ENCODE data around the gene TEKT5.

Gene TEKT5

GRCh38 chr16:10613785-10614485, 80.8 kb downstream of the TEKT5 start:
- Histone ChIP-seq H3K9me3 (ENCODE audit: control insufficient read depth in 5 of 5, low read length in 5 of 5) (no peaks in the 10 kb centered on the region), H3K4me3 (ENCODE audit: low read depth in 1 of 5, low read length in 5 of 5) (no peak overlapping the region), H3K9ac (ENCODE audit: low read length in 5 of 5) (no peak overlapping the region), H3K4me1 (ENCODE audit: control insufficient read depth in 5 of 5, insufficient read depth in 5 of 5, low read length in 5 of 5) (peaks cover 0 to 32% (median 26%) of the 10 kb centered on the region in 5 donors), H3K27me3 (ENCODE audit: control insufficient read depth in 5 of 5, insufficient read depth in 4 of 5, low read length in 5 of 5) (peaks cover 0 to 2% (median 0%) of the 10 kb centered on the region in 5 donors), H3K36me3 (ENCODE audit: control insufficient read depth in 5 of 5, insufficient read depth in 5 of 5, low read length in 5 of 5) (no peaks in the 10 kb centered on the region), H3K27ac (ENCODE audit: low read depth, low read length) (no peak overlapping the region)

- Histone ChIP-seq H3K27ac (ENCODE audit: low read depth, low read length) (no peak overlapping the region), H3K9ac (ENCODE audit: low read length in 5 of 5) (no peak overlapping the region), H3K36me3 (ENCODE audit: control insufficient read depth in 5 of 5, insufficient read depth in 5 of 5, low read length in 5 of 5) (no peaks in the 10 kb centered on the region)
Observed at GRCh38 chr16:10612649-10613179, 82.0 kb downstream of the TEKT5 start.

DNA sequence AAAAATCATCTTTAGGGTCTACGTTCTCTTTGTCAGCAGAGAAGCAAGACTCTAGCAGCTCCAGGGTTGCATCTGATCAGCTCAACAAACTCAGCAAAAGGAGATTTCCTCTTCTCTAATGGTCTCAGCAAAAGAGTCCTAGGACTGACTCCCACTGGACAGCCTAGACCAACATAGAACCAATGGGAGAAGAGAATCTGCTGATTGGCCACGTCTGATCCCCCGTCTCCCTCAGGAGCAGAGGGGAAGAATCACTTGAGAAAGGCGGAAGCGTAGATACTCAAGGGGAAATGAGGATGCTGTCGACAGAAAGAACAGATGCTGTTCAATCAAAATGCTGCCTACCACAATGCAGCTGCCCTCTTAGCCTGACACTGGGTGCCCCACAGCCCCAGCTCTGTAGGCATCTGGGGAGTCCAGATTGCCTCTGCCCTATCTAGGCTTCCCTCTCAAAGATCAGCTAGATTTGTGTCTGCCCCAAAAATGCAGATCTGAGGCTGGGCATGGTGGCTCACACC, 82.8 kb downstream of the TEKT5 start:
- H3K36me3 ChIP-seq (ENCODE audit: control insufficient read depth in 5 of 5, insufficient read depth in 5 of 5, low read length in 5 of 5) = no peaks in the 10 kb centered on the region
- H3K4me3 ChIP-seq (ENCODE audit: low read depth in 1 of 5, low read length in 5 of 5) = no peak overlapping the region
- no peak overlapping the region for H3K27ac ChIP-seq (ENCODE audit: low read depth, low read length)
- H3K27me3 ChIP-seq (ENCODE audit: control insufficient read depth in 5 of 5, insufficient read depth in 4 of 5, low read length in 5 of 5) = no peaks in the 10 kb centered on the region
- no peak overlapping the region for H3K9ac ChIP-seq (ENCODE audit: low read length in 5 of 5)
- peaks cover 0 to 19% (median 13%) of the 10 kb centered on the region in 5 donors for H3K4me1 ChIP-seq (ENCODE audit: control insufficient read depth in 5 of 5, insufficient read depth in 5 of 5, low read length in 5 of 5)
- H3K9me3 ChIP-seq (ENCODE audit: control insufficient read depth in 5 of 5, low read length in 5 of 5) = no peaks in the 10 kb centered on the region

More at GRCh38 chr16:10612649-10613179, 82.0 kb downstream of the TEKT5 start:
- H3K4me3 ChIP-seq (ENCODE audit: low read depth in 1 of 5, low read length in 5 of 5) = no peak overlapping the region
- H3K9me3 ChIP-seq (ENCODE audit: control insufficient read depth in 5 of 5, low read length in 5 of 5) = no peaks in the 10 kb centered on the region
- peaks cover 0 to 27% (median 21%) of the 10 kb centered on the region in 5 donors for H3K4me1 ChIP-seq (ENCODE audit: control insufficient read depth in 5 of 5, insufficient read depth in 5 of 5, low read length in 5 of 5)
- no peaks in the 10 kb centered on the region for H3K27me3 ChIP-seq (ENCODE audit: control insufficient read depth in 5 of 5, insufficient read depth in 4 of 5, low read length in 5 of 5)

DNA sequence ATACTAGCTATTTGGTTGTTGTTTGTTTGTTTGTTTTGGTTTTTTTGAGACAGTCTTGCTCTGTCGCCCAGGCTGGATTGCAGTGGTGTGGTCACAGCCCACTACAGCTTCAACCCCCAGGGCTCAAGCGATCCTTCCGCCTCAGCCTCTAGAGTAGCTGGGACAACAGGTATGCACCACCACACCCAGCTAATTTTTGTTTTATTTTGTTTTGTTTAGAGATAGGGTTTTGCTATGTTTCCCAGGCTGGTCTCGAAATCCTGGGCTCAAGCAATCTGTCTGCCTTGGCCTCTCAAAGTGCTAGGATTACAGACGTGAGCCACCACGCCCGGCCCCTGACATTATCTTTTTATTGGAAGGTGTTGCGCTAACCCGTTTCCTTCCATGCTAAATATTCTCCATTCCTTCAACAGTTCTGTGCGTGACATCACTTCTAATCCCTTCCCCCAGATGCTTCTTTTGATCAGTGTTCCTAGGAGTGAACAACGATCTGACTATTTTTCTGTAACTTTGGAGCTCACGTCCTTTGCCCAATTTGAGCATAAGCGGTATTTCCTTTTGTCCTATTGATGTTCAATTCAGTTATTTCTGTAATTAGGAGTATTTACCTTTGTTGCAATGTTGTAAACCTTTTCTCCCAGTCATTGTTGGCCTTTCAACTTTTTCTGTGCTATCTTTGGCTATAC, 84.1 kb downstream of the TEKT5 start:
- Histone ChIP-seq H3K9ac (ENCODE audit: low read length in 5 of 5) (no peak overlapping the region), H3K9me3 (ENCODE audit: control insufficient read depth in 5 of 5, low read length in 5 of 5) (no peaks in the 10 kb centered on the region), H3K27me3 (ENCODE audit: control insufficient read depth in 5 of 5, insufficient read depth in 4 of 5, low read length in 5 of 5) (no peaks in the 10 kb centered on the region), H3K4me1 (ENCODE audit: control insufficient read depth in 5 of 5, insufficient read depth in 5 of 5, low read length in 5 of 5) (peaks cover 0 to 16% (median 6%) of the 10 kb centered on the region in 5 donors), H3K4me3 (ENCODE audit: low read depth in 1 of 5, low read length in 5 of 5) (no peak overlapping the region), H3K36me3 (ENCODE audit: control insufficient read depth in 5 of 5, insufficient read depth in 5 of 5, low read length in 5 of 5) (no peaks in the 10 kb centered on the region), H3K27ac (ENCODE audit: low read depth, low read length) (no peak overlapping the region)

DNA sequence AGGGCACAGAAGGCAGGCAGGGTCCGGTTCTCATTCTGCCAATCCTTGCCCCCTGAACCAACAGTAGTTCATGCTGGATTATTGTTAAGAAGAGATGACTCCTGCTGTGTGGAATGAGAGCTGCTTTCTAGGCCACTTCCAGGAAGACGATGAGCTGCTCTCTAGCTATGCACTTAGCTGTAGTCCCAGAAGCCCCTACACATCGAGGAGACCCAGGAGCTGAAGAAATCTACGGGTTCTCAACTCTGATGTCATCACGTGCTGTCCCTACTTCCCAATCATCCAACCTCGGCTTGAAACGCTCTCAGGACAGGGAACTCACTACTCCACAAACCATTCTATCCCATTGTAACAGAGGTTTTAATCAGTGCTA, 85.3 kb downstream of the TEKT5 start:
- Histone ChIP-seq H3K9ac (ENCODE audit: low read length in 5 of 5) (no peak overlapping the region), H3K4me1 (ENCODE audit: control insufficient read depth in 5 of 5, insufficient read depth in 5 of 5, low read length in 5 of 5) (peaks cover 0 to 16% (median 6%) of the 10 kb centered on the region in 5 donors), H3K36me3 (ENCODE audit: control insufficient read depth in 5 of 5, insufficient read depth in 5 of 5, low read length in 5 of 5) (no peaks in the 10 kb centered on the region), H3K27ac (ENCODE audit: low read depth, low read length) (no peak overlapping the region), H3K9me3 (ENCODE audit: control insufficient read depth in 5 of 5, low read length in 5 of 5) (no peaks in the 10 kb centered on the region), H3K4me3 (ENCODE audit: low read depth in 1 of 5, low read length in 5 of 5) (no peak overlapping the region), H3K27me3 (ENCODE audit: control insufficient read depth in 5 of 5, insufficient read depth in 4 of 5, low read length in 5 of 5) (no peaks in the 10 kb centered on the region)

DNA sequence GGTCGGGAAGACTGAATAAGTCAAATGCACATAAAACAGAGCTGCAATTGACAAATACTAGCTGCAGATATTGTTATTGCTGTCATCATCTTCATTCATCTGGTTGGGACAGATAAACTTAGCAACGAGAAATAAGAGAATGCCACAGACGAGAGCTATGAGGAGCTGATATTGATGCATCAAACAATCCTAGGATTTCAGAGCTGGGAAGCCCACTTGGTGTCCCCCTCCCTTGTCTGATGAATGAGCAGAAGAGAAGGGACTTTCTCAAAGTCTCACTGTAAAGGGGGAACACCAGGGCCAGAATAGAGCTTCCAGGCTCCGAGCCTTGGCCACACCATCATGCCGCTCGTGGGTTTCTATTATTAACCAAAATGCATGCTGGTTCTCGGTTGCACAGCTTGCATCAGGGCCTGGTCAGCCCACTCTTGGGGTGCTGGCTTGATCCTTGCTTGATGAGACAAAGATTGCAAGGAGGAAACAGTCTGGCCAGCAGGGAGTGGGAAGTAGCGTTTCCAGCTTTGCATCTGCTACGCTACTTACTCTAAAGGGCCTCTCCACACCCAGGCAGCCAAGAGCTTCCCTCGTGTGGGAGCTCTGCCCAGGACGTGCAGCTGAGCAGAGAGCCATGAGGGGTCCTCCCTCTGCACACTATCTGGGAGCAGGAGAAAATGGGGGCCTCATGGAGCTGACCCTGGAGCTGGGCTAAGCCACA, 85.9 kb downstream of the TEKT5 start:
- Histone ChIP-seq H3K36me3 (ENCODE audit: control insufficient read depth in 5 of 5, insufficient read depth in 5 of 5, low read length in 5 of 5) (no peaks in the 10 kb centered on the region), H3K9ac (ENCODE audit: low read length in 5 of 5) (no peak overlapping the region), H3K9me3 (ENCODE audit: control insufficient read depth in 5 of 5, low read length in 5 of 5) (no peaks in the 10 kb centered on the region), H3K4me3 (ENCODE audit: low read depth in 1 of 5, low read length in 5 of 5) (no peak overlapping the region), H3K27me3 (ENCODE audit: control insufficient read depth in 5 of 5, insufficient read depth in 4 of 5, low read length in 5 of 5) (no peaks in the 10 kb centered on the region), H3K4me1 (ENCODE audit: control insufficient read depth in 5 of 5, insufficient read depth in 5 of 5, low read length in 5 of 5) (peaks cover 0 to 16% (median 6%) of the 10 kb centered on the region in 5 donors), H3K27ac (ENCODE audit: low read depth, low read length) (no peak overlapping the region)

DNA sequence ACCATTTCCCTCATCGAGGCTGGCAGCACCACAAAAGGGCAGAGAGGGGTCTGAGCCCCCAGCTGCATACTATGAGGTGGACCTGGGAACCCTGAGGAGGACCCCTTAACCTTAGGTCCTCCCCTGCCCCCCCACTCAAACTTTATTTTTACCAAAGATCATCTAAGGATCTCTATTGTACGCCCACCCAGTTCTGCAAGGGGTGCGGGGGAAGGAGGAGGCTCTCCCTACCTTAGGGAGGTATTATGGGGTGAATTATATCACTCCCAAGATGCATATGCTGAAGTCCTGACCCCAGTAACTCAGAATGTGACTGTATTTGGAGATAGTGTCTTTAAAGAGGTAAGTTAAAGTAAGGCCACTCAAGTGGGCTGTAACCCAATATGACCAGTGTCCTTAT, 87.6 kb downstream of the TEKT5 start:
- peaks cover 0 to 10% (median 0%) of the 10 kb centered on the region in 5 donors for H3K4me1 ChIP-seq (ENCODE audit: control insufficient read depth in 5 of 5, insufficient read depth in 5 of 5, low read length in 5 of 5)
- no peak overlapping the region for H3K4me3 ChIP-seq (ENCODE audit: low read depth in 1 of 5, low read length in 5 of 5)
- no peaks in the 10 kb centered on the region for H3K36me3 ChIP-seq (ENCODE audit: control insufficient read depth in 5 of 5, insufficient read depth in 5 of 5, low read length in 5 of 5)
- H3K9me3 ChIP-seq (ENCODE audit: control insufficient read depth in 5 of 5, low read length in 5 of 5) = no peaks in the 10 kb centered on the region
- H3K27ac ChIP-seq (ENCODE audit: low read depth, low read length) = no peak overlapping the region
- H3K9ac ChIP-seq (ENCODE audit: low read length in 5 of 5) = no peak overlapping the region
- no peaks in the 10 kb centered on the region for H3K27me3 ChIP-seq (ENCODE audit: control insufficient read depth in 5 of 5, insufficient read depth in 4 of 5, low read length in 5 of 5)

- Histone ChIP-seq H3K27me3 (ENCODE audit: control insufficient read depth in 5 of 5, insufficient read depth in 4 of 5, low read length in 5 of 5) (no peaks in the 10 kb centered on the region), H3K36me3 (ENCODE audit: control insufficient read depth in 5 of 5, insufficient read depth in 5 of 5, low read length in 5 of 5) (no peaks in the 10 kb centered on the region), H3K9ac (ENCODE audit: low read length in 5 of 5) (no peak overlapping the region), H3K27ac (ENCODE audit: low read depth, low read length) (no peak overlapping the region), H3K4me3 (ENCODE audit: low read depth in 1 of 5, low read length in 5 of 5) (no peak overlapping the region), H3K4me1 (ENCODE audit: control insufficient read depth in 5 of 5, insufficient read depth in 5 of 5, low read length in 5 of 5) (peaks cover 0 to 10% (median 0%) of the 10 kb centered on the region in 5 donors), H3K9me3 (ENCODE audit: control insufficient read depth in 5 of 5, low read length in 5 of 5) (no peaks in the 10 kb centered on the region)
Observed at GRCh38 chr16:10606607-10607006, 88.1 kb downstream of the TEKT5 start.

DNA sequence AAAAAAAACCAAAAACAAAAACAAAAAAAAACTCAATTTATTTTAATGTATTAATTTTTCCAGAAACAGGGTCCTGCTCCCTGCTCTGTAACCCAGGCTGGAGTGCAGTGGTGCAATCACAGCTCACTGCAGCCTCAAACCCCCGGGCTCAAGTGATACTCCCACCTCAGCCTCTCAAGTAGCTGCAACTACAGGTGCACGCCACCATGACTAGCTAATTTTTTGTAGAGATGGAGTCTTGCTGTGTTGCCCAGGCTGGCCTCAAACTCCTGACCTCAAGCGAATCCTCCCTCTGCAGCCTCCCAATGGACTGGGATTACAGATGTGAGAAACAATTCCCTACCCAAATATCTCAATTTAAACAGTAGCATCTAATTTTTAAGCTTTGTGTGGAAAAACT, 89.1 kb downstream of the TEKT5 start:
- Histone ChIP-seq H3K9me3 (ENCODE audit: control insufficient read depth in 5 of 5, low read length in 5 of 5) (no peaks in the 10 kb centered on the region), H3K27me3 (ENCODE audit: control insufficient read depth in 5 of 5, insufficient read depth in 4 of 5, low read length in 5 of 5) (no peaks in the 10 kb centered on the region)

More for the DNA sequence above, 89.1 kb downstream of the TEKT5 start:
- Histone ChIP-seq H3K9ac (ENCODE audit: low read length in 5 of 5) (no peak overlapping the region), H3K27ac (ENCODE audit: low read depth, low read length) (no peak overlapping the region), H3K36me3 (ENCODE audit: control insufficient read depth in 5 of 5, insufficient read depth in 5 of 5, low read length in 5 of 5) (no peaks in the 10 kb centered on the region), H3K4me1 (ENCODE audit: control insufficient read depth in 5 of 5, insufficient read depth in 5 of 5, low read length in 5 of 5) (peaks cover 0 to 10% (median 0%) of the 10 kb centered on the region in 5 donors), H3K4me3 (ENCODE audit: low read depth in 1 of 5, low read length in 5 of 5) (no peak overlapping the region)

Data from subcutaneous abdominal adipose tissue (tissue), 5 donors.